Measurements from ENCODE around the gene GRID2.

DNA sequence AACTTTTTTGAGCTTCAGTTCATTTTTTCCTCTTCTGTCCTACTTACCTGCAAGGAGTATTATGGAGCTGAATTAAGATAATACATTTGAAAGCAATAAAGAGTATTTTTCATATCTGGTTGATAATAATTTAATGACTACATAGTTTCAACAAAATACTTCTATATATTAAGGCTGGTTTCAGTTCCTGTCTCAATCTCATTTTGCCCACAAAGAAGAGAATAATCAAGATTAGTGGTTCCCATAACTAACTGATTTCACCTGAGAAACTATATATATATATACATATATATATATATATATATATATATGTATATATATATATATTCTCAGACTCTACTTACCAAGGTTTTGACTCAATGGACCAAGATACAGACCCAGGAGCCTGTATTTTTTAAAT lies 1437.1 kb downstream of the GRID2 start:
- TF ChIP-seq, protein P1, sequence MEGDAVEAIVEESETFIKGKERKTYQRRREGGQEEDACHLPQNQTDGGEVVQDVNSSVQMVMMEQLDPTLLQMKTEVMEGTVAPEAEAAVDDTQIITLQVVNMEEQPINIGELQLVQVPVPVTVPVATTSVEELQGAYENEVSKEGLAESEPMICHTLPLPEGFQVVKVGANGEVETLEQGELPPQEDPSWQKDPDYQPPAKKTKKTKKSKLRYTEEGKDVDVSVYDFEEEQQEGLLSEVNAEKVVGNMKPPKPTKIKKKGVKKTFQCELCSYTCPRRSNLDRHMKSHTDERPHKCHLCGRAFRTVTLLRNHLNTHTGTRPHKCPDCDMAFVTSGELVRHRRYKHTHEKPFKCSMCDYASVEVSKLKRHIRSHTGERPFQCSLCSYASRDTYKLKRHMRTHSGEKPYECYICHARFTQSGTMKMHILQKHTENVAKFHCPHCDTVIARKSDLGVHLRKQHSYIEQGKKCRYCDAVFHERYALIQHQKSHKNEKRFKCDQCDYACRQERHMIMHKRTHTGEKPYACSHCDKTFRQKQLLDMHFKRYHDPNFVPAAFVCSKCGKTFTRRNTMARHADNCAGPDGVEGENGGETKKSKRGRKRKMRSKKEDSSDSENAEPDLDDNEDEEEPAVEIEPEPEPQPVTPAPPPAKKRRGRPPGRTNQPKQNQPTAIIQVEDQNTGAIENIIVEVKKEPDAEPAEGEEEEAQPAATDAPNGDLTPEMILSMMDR (IDR thresholded peaks at IDR 0.05): no peak
- TF ChIP-seq POLR2A (IDR thresholded peaks at IDR 0.05): no peak
